HG02970 (cell line): Measurements from ENCODE around the gene MAP3K6.
"Not testable (repeated sequence)": the region's sequence is repeated elsewhere in the genome, so short reads cannot be mapped to it uniquely, and the experiment has no call there.

Source experiments
- ATAC-seq: cut with Tn5 transposase; IDR thresholded peaks from one replicate; pipeline ENCODE4 v1.9.1; 2021; ENCODE audit warnings: mild to moderate bottlenecking, moderate library complexity, moderate number of reproducible peaks; ENCODE audit not compliant: unreplicated experiment, low FRiP score

MAP3K6 gene

GRCh38 chr1:27397110-27397509 is 30.3 kb upstream of the MAP3K6 start:
- no peak for ATAC-seq

DNA sequence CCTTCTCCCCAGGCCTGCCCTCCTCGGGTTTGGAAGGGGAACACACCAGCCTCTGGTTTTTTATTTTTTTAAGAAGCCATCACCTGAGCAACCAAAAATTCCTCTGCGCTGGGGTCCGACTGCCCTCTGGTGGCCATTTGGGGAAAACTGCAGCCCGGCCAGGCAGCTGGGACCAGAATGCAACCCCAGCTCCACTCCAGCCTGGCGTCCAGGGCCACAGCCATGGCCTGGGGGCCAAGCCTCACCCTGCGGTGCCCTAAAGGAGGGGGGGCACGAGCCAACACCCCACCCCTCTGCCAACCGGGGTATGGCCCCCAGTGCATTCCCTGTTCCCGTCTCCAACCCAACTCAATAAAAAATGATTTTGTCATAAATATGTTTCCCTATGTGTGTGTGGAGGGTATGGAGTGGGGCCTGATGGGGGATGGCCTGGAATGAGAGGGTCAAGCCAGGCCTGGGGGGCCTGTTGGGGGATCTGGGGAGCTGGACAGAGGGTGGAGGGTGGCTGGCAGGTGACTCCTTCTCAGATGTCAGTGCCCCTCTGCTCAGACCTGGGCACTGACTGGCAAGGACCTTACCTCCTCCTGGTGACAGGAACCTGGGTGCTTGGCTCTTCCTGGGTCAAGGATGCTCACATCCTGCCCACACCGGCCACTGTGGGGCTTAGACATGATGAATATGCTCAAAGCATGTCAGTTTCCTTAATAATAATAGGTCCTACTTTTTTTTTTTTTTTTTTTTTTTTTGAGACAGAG is 28.9 kb upstream of the MAP3K6 start:
- no peak for ATAC-seq

- ATAC-seq, result no peak
Measured at GRCh38 chr1:27394925-27395324, 28.2 kb upstream of the MAP3K6 start.

DNA sequence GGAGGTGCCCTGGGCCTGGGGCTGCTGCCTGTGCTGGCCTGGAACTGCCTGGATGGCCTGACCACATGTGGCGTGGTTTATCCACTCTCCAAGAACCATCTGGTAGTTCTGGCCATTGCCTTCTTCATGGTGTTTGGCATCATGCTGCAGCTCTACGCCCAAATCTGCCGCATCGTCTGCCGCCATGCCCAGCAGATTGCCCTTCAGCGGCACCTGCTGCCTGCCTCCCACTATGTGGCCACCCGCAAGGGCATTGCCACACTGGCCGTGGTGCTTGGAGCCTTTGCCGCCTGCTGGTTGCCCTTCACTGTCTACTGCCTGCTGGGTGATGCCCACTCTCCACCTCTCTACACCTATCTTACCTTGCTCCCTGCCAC is 27.5 kb upstream of the MAP3K6 start:
- no peak for ATAC-seq

DNA sequence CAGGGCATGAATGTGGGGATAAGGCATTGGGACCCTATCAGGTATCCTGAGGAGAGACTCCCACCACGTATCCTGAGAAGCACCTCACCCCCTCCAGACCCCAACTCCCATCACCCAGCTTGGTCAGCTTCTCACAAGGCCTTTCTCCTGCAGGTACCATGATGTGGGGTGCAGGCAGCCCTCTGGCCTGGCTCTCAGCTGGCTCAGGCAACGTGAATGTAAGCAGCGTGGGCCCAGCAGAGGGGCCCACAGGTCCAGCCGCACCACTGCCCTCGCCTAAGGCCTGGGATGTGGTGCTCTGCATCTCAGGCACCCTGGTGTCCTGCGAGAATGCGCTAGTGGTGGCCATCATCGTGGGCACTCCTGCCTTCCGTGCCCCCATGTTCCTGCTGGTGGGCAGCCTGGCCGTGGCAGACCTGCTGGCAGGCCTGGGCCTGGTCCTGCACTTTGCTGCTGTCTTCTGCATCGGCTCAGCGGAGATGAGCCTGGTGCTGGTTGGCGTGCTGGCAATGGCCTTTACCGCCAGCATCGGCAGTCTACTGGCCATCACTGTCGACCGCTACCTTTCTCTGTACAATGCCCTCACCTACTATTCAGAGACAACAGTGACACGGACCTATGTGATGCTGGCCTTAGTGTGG is 27.0 kb upstream of the MAP3K6 start:
- no peak for ATAC-seq

DNA sequence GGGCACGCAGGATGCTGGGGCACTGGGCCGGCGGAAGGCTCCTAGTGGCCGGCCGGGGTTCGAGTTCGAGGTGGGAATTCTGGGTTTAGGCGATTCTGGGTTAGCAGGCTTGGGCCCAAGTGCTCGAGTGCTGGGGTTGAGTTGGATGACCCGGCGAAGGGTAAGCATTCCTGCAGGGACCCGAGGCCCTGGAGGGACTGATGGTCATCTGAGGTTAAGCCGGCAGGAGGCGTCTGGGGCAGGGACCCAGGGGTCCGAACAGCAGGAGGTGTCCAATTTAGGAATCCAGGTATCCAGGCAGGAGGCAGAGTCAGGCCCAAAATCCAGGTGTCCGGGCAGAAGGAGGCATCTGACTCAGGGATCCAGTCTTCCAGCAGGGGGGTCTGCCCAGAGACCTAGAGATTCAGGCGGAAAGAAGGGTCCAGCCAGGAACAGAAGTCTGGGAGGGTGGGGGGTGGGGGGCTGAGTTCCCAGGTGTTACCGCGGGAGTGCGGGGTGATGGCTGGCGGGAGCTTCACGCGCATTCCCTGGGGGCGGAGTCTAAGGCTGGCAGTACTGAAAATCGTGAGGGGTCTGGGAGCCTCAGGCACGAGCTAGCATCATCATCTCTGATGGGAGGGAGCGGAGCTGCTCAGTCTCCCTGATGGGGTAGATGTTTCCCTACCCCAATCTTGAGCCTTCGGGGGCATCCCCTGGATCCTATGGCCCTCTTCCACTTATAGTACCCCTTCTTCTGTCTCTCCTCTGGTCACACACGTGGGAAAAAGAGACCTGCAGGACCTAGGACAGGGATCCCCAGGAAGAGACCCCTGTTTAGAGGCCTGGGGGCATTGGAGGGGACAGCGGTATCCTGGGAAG is 26.2 kb upstream of the MAP3K6 start:
- ATAC-seq, result no peak

- ATAC-seq, result peak; percentile 56
Measured at GRCh38 chr1:27392096-27392777, 25.5 kb upstream of the MAP3K6 start, which contains the start of gene GPR3. TSS of gene GPR3 (plus strand) at chr1:27392622. CDS start at chr1:27393799, 1,177 bp downstream.

GRCh38 chr1:27391511-27392095 is 24.8 kb upstream of the MAP3K6 start:
- ATAC-seq, result no peak

DNA sequence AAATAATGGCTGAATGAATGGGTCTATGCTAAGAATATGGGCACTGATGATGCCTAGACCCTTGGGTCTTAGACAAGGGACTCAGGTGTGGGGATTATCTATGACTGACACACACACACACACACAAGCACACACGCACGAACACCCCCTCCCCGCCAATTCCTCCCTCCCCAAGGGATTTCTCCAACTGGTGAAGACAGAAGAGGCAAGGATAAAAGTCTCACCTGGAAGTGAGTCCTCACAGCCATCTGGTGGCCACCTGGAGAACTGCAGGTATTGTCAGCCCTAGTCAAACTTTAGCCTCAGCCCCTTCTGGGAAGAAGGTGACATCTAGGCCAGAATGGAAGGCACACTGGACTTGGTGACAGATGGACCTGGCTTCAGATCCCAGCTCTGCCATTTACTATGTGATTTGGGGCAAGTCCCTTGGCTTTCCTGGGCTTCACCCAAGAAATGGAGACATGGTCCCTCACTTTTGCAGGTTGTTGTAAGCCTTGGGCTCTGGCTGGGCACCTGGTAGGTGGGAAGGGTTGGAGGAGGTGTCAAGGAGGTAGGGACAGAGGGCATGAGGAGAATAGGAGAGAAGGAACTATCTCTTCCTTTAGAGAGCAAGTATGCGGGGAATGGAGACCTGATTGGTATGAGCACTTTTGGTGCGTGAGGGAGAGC is 21.7 kb upstream of the MAP3K6 start:
- ATAC-seq, result no peak

GRCh38 chr1:27384797-27385196 is 18.0 kb upstream of the MAP3K6 start:
- not testable (repeated sequence) for ATAC-seq

GRCh38 chr1:27383661-27384060 is 16.9 kb upstream of the MAP3K6 start:
- ATAC-seq, result no peak

DNA sequence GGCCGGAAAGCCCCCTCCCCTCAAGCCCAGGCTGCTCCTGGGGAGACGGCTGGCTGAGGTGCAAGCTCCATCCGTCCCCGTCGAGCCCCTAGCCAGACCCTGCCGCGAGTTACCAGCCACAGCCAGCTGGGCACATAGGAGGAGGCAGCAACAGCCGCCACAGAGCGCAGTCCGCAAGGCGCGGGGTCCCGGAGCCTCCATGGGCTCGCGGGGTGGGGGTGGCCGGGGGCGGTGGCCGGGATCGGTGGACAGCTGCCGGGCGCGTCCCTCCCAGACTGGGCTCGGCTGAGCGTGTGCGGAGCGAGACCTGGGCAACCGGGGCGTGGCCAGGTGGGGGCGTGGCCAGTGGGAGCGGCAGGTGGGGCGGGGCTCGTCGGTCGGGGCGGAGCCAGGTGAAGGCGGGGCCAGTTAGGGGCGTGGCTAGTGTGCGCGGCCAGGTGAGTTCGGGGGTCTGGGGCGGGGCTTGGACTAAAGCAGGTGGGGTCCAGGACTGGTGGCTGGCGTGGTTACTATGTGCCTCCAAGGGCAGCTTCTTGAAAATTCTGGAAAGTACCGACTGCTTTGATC is 16.4 kb upstream of the MAP3K6 start, which contains the start of gene CD164L2:
Gene CD164L2 (minus strand): TSS at position 295 of the 567 bp plus-strand sequence. CDS start 94 bp downstream, at position 201.
- no peak for ATAC-seq

GRCh38 chr1:27381969-27382762 is 15.4 kb upstream of the MAP3K6 start:
- no peak for ATAC-seq

GRCh38 chr1:27380766-27381733 is 14.3 kb upstream of the MAP3K6 start:
- ATAC-seq, result no peak

GRCh38 chr1:27380224-27380623 is 13.5 kb upstream of the MAP3K6 start:
- no peak for ATAC-seq

DNA sequence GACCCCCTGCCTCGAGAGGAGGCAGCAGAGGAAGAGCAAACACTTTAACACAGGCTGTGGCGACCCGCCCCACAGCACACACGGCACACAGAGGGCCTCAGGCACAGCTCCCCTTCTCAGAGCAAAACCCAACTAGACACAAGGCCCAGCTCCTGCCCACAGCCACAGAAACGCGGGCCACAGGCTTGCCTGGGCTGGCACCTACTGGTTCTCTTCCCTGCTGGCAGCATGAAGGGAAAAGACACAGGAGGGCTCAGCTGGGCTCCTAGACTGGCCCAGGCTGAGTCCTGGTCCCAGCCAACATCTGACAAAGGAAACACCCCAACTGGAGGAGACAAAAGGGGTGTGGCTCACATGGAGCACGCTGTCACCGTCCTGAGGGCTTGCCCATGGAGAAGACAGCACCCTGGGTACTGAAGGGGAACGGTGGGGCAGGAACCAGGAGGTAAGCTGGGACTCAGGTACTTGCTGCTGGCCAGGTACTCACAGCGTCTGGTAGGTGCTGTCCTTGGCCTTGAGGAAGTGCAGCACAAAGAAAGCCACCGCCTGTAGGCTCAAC is 12.9 kb upstream of the MAP3K6 start:
- ATAC-seq, result no peak
